B cell (primary cell): ENCODE data around the gene COX10. TPM values are rescaled to one million over a fixed set of nuclear protein-coding genes. Genes with fewer than 3 reads are reported as not detected.

Source experiments
- ATAC-seq: fragments of 200-7000 bp; cut with Tn5 transposase; one replicate; pipeline ENCODE4 v1.10.0; 2021; ENCODE audit warnings: low read depth, mild to moderate bottlenecking, moderate number of reproducible peaks, moderate library complexity
- CTCF ChIA-PET: fragments of 350-600 bp; sonication (Branson Sonifier 250); formaldehyde crosslinking; loops from one replicate; lab custom pipeline; 2021; ENCODE audit warnings: antibody characterized with exemption, inconsistent platforms; lab: Charles Lee
- POLR2A ChIA-PET: fragments of 350-600 bp; sonication (Branson Sonifier 250); formaldehyde crosslinking; loops from one replicate; lab custom pipeline; 2021; ENCODE audit warnings: antibody characterized with exemption; lab: Charles Lee
- DNase-seq: peaks from one replicate; pipeline ENCODE4 v3.0.0; 2013
- H2AFZ ChIP-seq: 2 replicates; pipeline ENCODE4 v1.6.1; 2012; ENCODE audit warnings: mild to moderate bottlenecking, low read depth, low read length; ENCODE audit not compliant: insufficient read depth, poor library complexity, severe bottlenecking
- H3K27ac ChIP-seq, 2 donors: 1 replicate in 1 of 2; 2 replicates in 1 of 2; pipeline ENCODE4 v1.5.1; 2012 to 2013; ENCODE audit warnings: low read length in 2 of 2, mild to moderate bottlenecking in 2 of 2, moderate library complexity in 1 of 2
- H3K27me3 ChIP-seq, 4 experiments: fragments of 200-600 bp in 1 of 4; sonication (generic) in 1 of 4; replicated peaks in 1 of 4; 1 replicate in 2 of 4; 2 replicates in 2 of 4; pipeline versions ENCODE4 v1.6.1 to v1.7.0; 2013 to 2016; ENCODE audit warnings: low read length in 3 of 4, mild to moderate bottlenecking in 2 of 4, mixed read lengths in 1 of 4, moderate library complexity in 1 of 4; ENCODE audit not compliant: insufficient read depth in 4 of 4, control insufficient read depth in 3 of 4; ENCODE audit errors: control extremely low read depth in 1 of 4
- H3K36me3 ChIP-seq, 2 experiments: replicated peaks in 1 of 2; 1 replicate in 1 of 2; 2 replicates in 1 of 2; pipeline versions ENCODE4 v1.6.1 to v1.7.1; 2013; ENCODE audit warnings: low read length in 1 of 2; ENCODE audit not compliant: insufficient read depth in 2 of 2, control insufficient read depth in 1 of 2; ENCODE audit errors: control extremely low read depth in 1 of 2, extremely low read depth in 1 of 2
- H3K4me1 ChIP-seq, 2 donors: fragments of 200-600 bp in 1 of 2; sonication (generic) in 1 of 2; 1 replicate in 1 of 2; 2 replicates in 1 of 2; pipeline versions ENCODE4 v1.5.1 to v1.6.1; 2013 to 2017; ENCODE audit warnings: low read length in 2 of 2; ENCODE audit not compliant: control insufficient read depth in 2 of 2, insufficient read depth in 2 of 2
- H3K4me2 ChIP-seq: replicated peaks from 2 replicates; pipeline ENCODE3; 2012; ENCODE audit warnings: mild to moderate bottlenecking, low read depth, low read length; ENCODE audit not compliant: poor library complexity, severe bottlenecking
- H3K4me3 ChIP-seq, 5 experiments: fragments of 200-600 bp in 1 of 5; sonication (generic) in 1 of 5; 1 replicate in 3 of 5; 2 replicates in 2 of 5; pipeline versions ENCODE4 v1.5.1 to v1.7.0; 2011 to 2016; ENCODE audit warnings: low read length in 4 of 5, mild to moderate bottlenecking in 4 of 5, low read depth in 2 of 5, control low read depth in 1 of 5, moderate library complexity in 1 of 5; ENCODE audit not compliant: insufficient read depth in 1 of 5; ENCODE audit errors: control extremely low read depth in 1 of 5, extremely low read depth in 1 of 5
- H3K79me2 ChIP-seq: fragments of 200-600 bp; sonication (generic); one replicate; pipeline ENCODE4 v1.6.0; 2016; ENCODE audit warnings: low read length; ENCODE audit not compliant: control insufficient read depth, insufficient read depth
- H3K9ac ChIP-seq: fragments of 200-600 bp; sonication (generic); 2 replicates; pipeline ENCODE4 v1.6.1; 2017; ENCODE audit warnings: mild to moderate bottlenecking, low read length, moderate library complexity
- H3K9me3 ChIP-seq, 3 donors: one replicate each; pipeline versions ENCODE4 v1.6.1 to v1.7.1; 2013; ENCODE audit warnings: low read length in 2 of 3; ENCODE audit not compliant: control insufficient read depth in 2 of 3, insufficient read depth in 1 of 3; ENCODE audit errors: control extremely low read depth in 1 of 3
- H4K20me1 ChIP-seq: 2 replicates; pipeline ENCODE4 v1.6.0; 2012; ENCODE audit warnings: mild to moderate bottlenecking, low read length; ENCODE audit not compliant: insufficient read depth, control insufficient read depth, poor library complexity, severe bottlenecking
- H3K27ac Mint-ChIP-seq: one replicate; pipeline ENCODE4 v1.8.0; 2021; ENCODE audit warnings: mixed read lengths
- H3K27me3 Mint-ChIP-seq: one replicate; pipeline ENCODE4 v1.8.0; 2021; ENCODE audit warnings: mixed read lengths
- H3K4me1 Mint-ChIP-seq: one replicate; pipeline ENCODE4 v1.8.0; 2021; ENCODE audit warnings: mixed read lengths
- H3K4me3 Mint-ChIP-seq: one replicate; pipeline ENCODE4 v1.8.0; 2021; ENCODE audit warnings: mixed read lengths
- H3K9me3 Mint-ChIP-seq: one replicate; pipeline ENCODE4 v1.8.0; 2022; ENCODE audit warnings: mixed read lengths; ENCODE audit not compliant: insufficient read depth
- CTCF ChIP-seq: fragments of 200-600 bp; IDR thresholded peaks from one replicate; pipeline ENCODE4 v1.8.0; 2022; ENCODE audit warnings: antibody characterized with exemption, mild to moderate bottlenecking
- EZH2 ChIP-seq: IDR thresholded peaks from 2 replicates; pipeline ENCODE4 v1.6.1; 2012; ENCODE audit warnings: borderline replicate concordance, low read depth, mild to moderate bottlenecking, moderate library complexity, low read length; ENCODE audit not compliant: insufficient read depth, poor library complexity, severe bottlenecking
- WGBS: methylation state at CpG from one replicate; pipeline ENCODE4 v1.1.5; 2013; ENCODE audit warnings: missing lambda C conversion rate; ENCODE audit not compliant: insufficient coverage; 5-methylcytosine and 5-hydroxymethylcytosine counted together
- intact Hi-C: fragments of 100-400 bp; cut with micrococcal nuclease; formaldehyde crosslinking; loops from one replicate; pipeline ENCODE4 v1.10.0; 2022
- polyA plus RNA-seq: library from polyadenylated mRNA; depleted of rRNA; stranded (reverse); fragments of >200 nt; gene quantifications from 2 replicates; pipeline ENCODE4 v1.2.3, GENCODE V29; 2012
- total RNA-seq, 2 donors: library from RNA; stranded (reverse); fragments of 120-200 nt in 1 of 2; gene quantifications; 1 replicate in 1 of 2; 2 replicates in 1 of 2; pipeline versions ENCODE4 v1.2.3 to v1.2.4, GENCODE V29; 2013 to 2022

Gene COX10
- total and polyA plus RNA-seq, 2 donors (not counting 1 experiment from before 2014, with no cell fraction given): 21.8 to 23.3 TPM

DNA sequence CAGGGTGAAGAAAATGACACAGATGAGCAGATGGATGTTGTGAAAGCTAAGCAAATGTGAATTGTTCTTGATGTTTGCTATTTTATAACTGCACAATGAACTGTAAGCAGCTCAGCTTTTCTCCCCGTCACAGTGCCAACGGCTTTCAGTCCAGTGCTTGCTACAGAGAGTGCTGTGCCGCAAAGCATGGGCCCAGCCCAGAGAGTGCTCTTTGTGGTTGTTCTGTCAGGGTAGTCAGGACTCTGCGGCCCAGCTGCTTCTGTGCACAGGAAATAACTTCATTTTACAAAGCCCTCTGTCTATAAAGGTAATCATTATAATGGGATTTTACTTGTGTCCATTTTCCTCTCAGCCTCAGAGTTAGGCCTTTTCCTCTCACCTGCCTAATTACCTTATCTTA lies 128.3 kb downstream of the COX10 start:
- no peak overlapping the region for H3K4me3 Mint-ChIP-seq
- Histone ChIP-seq H3K79me2 (no peaks in the 10 kb centered on the region), H3K27me3 (peaks cover 0 to 7% (median 1%) of the 10 kb centered on the region in 4 experiments), H3K36me3 (peaks cover 0 to 3% of the 10 kb centered on the region in 2 experiments), H3K4me2 (no peak overlapping the region), H3K4me3 (no peak overlapping the region), H3K4me1 (peaks cover 3 to 10% of the 10 kb centered on the region in 2 donors), H3K9me3 (peaks cover 0 to 1% (median 0%) of the 10 kb centered on the region in 3 donors), H3K9ac (no peak overlapping the region), H2AFZ (no peak overlapping the region), H4K20me1 (peaks cover 46% of the 10 kb centered on the region), H3K27ac (no peak overlapping the region)
- intact Hi-C loops: no loop called here
- CTCF ChIA-PET: no interaction called here
- ATAC-seq (no peak), DNase-seq (no peak)
- TF ChIP-seq CTCF: no peak
- no peak for TF ChIP-seq EZH2
- no peaks in the 10 kb centered on the region for H3K9me3 Mint-ChIP-seq
- H3K4me1 Mint-ChIP-seq: peaks cover 15% of the 10 kb centered on the region
- peaks cover 21% of the 10 kb centered on the region for H3K27me3 Mint-ChIP-seq
- POLR2A ChIA-PET: no interaction called here
- 61% methylated on average over 3 of the region's 4 CpGs for WGBS
- no peak overlapping the region for H3K27ac Mint-ChIP-seq

- Histone ChIP-seq H2AFZ (no peak overlapping the region), H3K4me1 (peaks cover 3 to 10% of the 10 kb centered on the region in 2 donors), H3K36me3 (peaks cover 0 to 3% of the 10 kb centered on the region in 2 experiments), H4K20me1 (peaks cover 46% of the 10 kb centered on the region), H3K4me2 (no peak overlapping the region), H3K27ac (no peak overlapping the region), H3K79me2 (no peaks in the 10 kb centered on the region), H3K4me3 (no peak overlapping the region), H3K27me3 (peaks cover 0 to 8% (median 1%) of the 10 kb centered on the region in 4 experiments), H3K9me3 (peaks cover 0 to 1% (median 0%) of the 10 kb centered on the region in 3 donors), H3K9ac (no peak overlapping the region)
- WGBS: 96% methylated on average over 6 of the region's 6 CpGs
- Mint-ChIP-seq H3K4me1 (peaks cover 13% of the 10 kb centered on the region), H3K4me3 (no peak overlapping the region), H3K27me3 (peaks cover 20% of the 10 kb centered on the region), H3K27ac (no peak overlapping the region), H3K9me3 (no peaks in the 10 kb centered on the region)
- ATAC-seq (no peak), DNase-seq (no peak)
- intact Hi-C loops: no loop called here
- POLR2A ChIA-PET: no interaction called here
- CTCF ChIA-PET: interaction anchor here (0.8 kb wide), 1 partner anchor 729 kb away, joined by 3 read pairs; no protein-coding TSS in a partner anchor
- no peak for TF ChIP-seq CTCF
- TF ChIP-seq EZH2: no peak
These were observed 128.7 kb downstream of the COX10 start for GRCh38 chr17:14198013-14198412.
